ENCODE results near the gene PPIF. TPM values are rescaled to one million over a fixed set of nuclear protein-coding genes. Genes with fewer than 3 reads are reported as not detected.

The PPIF gene
- total RNA-seq, 2 experiments from 2014 or later, result 55.7 to 121 TPM

- no peak for DNase-seq (ENCODE audit: low spot score)
- no peak overlapping the region for H3K27ac ChIP-seq (ENCODE audit: low read depth, low read length, poor library complexity, severe bottlenecking)
- ChIA-PET CTCF (ENCODE audit: unreplicated experiment) (interaction anchor here (0.6 kb wide), 1 partner anchor 61 kb away, joined by 3 read pairs; no protein-coding TSS in a partner anchor), POLR2A (no interaction called here)
- H3K79me2 ChIP-seq (ENCODE audit: insufficient read depth, low read depth, low read length), result no peaks in the 10 kb centered on the region
- no peaks in the 10 kb centered on the region for H3K36me3 ChIP-seq (ENCODE audit: insufficient read depth, low read length)
- TF ChIP-seq CTCF (conservative IDR thresholded peaks at IDR 0.05; ENCODE audit: low read length) (no peak), EZH2phosphoT487 (IDR thresholded peaks at IDR 0.05; ENCODE audit: borderline replicate concordance, low read depth, low read length) (no peak)
- no peak overlapping the region for H3K4me3 ChIP-seq (ENCODE audit: low read depth, low read length, poor library complexity, severe bottlenecking)
- H2AFZ ChIP-seq (ENCODE audit: low read length), result no peak overlapping the region
- H3K4me1 ChIP-seq (ENCODE audit: insufficient read depth, low read length, poor library complexity, severe bottlenecking), result peaks cover 28% of the 10 kb centered on the region
- intact Hi-C loops (cut with micrococcal nuclease; ENCODE audit: unreplicated experiment), result no loop called here
- no TSS peak for BruUV-seq (replicated peaks)
- H3K4me2 ChIP-seq (ENCODE audit: low read length), result no peak overlapping the region
- H3K9me3 ChIP-seq (ENCODE audit: low read length), result no peaks in the 10 kb centered on the region
- H3K9me2 ChIP-seq (ENCODE audit: insufficient read depth, low read length), result no peaks in the 10 kb centered on the region
- H4K20me1 ChIP-seq (ENCODE audit: insufficient read depth, low read length), result no peaks in the 10 kb centered on the region
Measured at GRCh38 chr10:79321494-79321882, 25.8 kb upstream of the PPIF start.

GRCh38 chr10:79321951-79322350 is 25.3 kb upstream of the PPIF start:
- H3K4me3 ChIP-seq (ENCODE audit: low read depth, low read length, poor library complexity, severe bottlenecking), result no peak overlapping the region
- no peak overlapping the region for H3K27ac ChIP-seq (ENCODE audit: low read depth, low read length, poor library complexity, severe bottlenecking)
- no peak for DNase-seq (ENCODE audit: low spot score)
- H3K9me3 ChIP-seq (ENCODE audit: low read length), result no peaks in the 10 kb centered on the region
- H3K36me3 ChIP-seq (ENCODE audit: insufficient read depth, low read length), result no peaks in the 10 kb centered on the region
- ChIA-PET CTCF (ENCODE audit: unreplicated experiment) (interaction anchor here (0.6 kb wide), 1 partner anchor 61 kb away, joined by 3 read pairs; no protein-coding TSS in a partner anchor), POLR2A (no interaction called here)
- no peaks in the 10 kb centered on the region for H3K9me2 ChIP-seq (ENCODE audit: insufficient read depth, low read length)
- H4K20me1 ChIP-seq (ENCODE audit: insufficient read depth, low read length), result no peaks in the 10 kb centered on the region
- intact Hi-C loops (cut with micrococcal nuclease; ENCODE audit: unreplicated experiment), result no loop called here
- BruUV-seq (replicated peaks), result no TSS peak
- peaks cover 23% of the 10 kb centered on the region for H3K4me1 ChIP-seq (ENCODE audit: insufficient read depth, low read length, poor library complexity, severe bottlenecking)
- no peak overlapping the region for H3K4me2 ChIP-seq (ENCODE audit: low read length)
- H2AFZ ChIP-seq (ENCODE audit: low read length), result no peak overlapping the region
- no peak for TF ChIP-seq EZH2phosphoT487 (IDR thresholded peaks at IDR 0.05; ENCODE audit: borderline replicate concordance, low read depth, low read length)
- TF ChIP-seq CTCF (conservative IDR thresholded peaks at IDR 0.05; ENCODE audit: low read length), result no peak
- no peaks in the 10 kb centered on the region for H3K79me2 ChIP-seq (ENCODE audit: insufficient read depth, low read depth, low read length)

GRCh38 chr10:79322616-79323543 is 24.4 kb upstream of the PPIF start:
- Histone ChIP-seq H3K9me3 (ENCODE audit: low read length) (no peaks in the 10 kb centered on the region), H2AFZ (ENCODE audit: low read length) (peak overlapping the region; percentile 45; the same call in 1 of the 2 replicates), H3K4me2 (ENCODE audit: low read length) (no peak overlapping the region), H3K4me1 (ENCODE audit: insufficient read depth, low read length, poor library complexity, severe bottlenecking) (peaks cover 14% of the 10 kb centered on the region), H3K4me3 (ENCODE audit: low read depth, low read length, poor library complexity, severe bottlenecking) (no peak overlapping the region), H3K9me2 (ENCODE audit: insufficient read depth, low read length) (no peaks in the 10 kb centered on the region), H3K27ac (ENCODE audit: low read depth, low read length, poor library complexity, severe bottlenecking) (no peak overlapping the region), H4K20me1 (ENCODE audit: insufficient read depth, low read length) (no peaks in the 10 kb centered on the region), H3K36me3 (ENCODE audit: insufficient read depth, low read length) (no peaks in the 10 kb centered on the region), H3K79me2 (ENCODE audit: insufficient read depth, low read depth, low read length) (no peaks in the 10 kb centered on the region)
- ChIA-PET POLR2A (interaction anchor here (1.0 to 1.7 kb wide), 2 partner anchors 74 to 170 kb away, joined by 3 read pairs; no protein-coding TSS in a partner anchor), CTCF (ENCODE audit: unreplicated experiment) (interaction anchor here (0.6 kb wide), 1 partner anchor 23 kb away, joined by 3 read pairs; no protein-coding TSS in a partner anchor)
- intact Hi-C loops (cut with micrococcal nuclease; ENCODE audit: unreplicated experiment), result no loop called here
- TF ChIP-seq CTCF (conservative IDR thresholded peaks at IDR 0.05; ENCODE audit: low read length) (no peak), EZH2phosphoT487 (IDR thresholded peaks at IDR 0.05; ENCODE audit: borderline replicate concordance, low read depth, low read length) (no peak)
- no peak for DNase-seq (ENCODE audit: low spot score)
- no TSS peak for BruUV-seq (replicated peaks)
